Muscle layer of duodenum (tissue), 2 donors: ENCODE measurements around the gene CCDC107.

Experiments
- H3K27ac ChIP-seq: one replicate; pipeline ENCODE4 v1.7.0; 2013; ENCODE audit warnings: mild to moderate bottlenecking, low read length
- H3K27me3 ChIP-seq: one replicate; pipeline ENCODE4 v1.7.0; 2013; ENCODE audit warnings: low read depth, mild to moderate bottlenecking, control low read depth, low read length
- H3K36me3 ChIP-seq, 2 donors: one replicate each; pipeline ENCODE4 v1.7.0; 2013; ENCODE audit warnings: low read length in 2 of 2, control low read depth in 1 of 2, mild to moderate bottlenecking in 1 of 2; ENCODE audit not compliant: insufficient read depth in 2 of 2, control insufficient read depth in 1 of 2
- H3K4me1 ChIP-seq, 2 donors: one replicate each; pipeline ENCODE4 v1.7.0; 2013; ENCODE audit warnings: low read length in 2 of 2, mild to moderate bottlenecking in 2 of 2, control low read depth in 1 of 2, moderate library complexity in 1 of 2; ENCODE audit not compliant: insufficient read depth in 2 of 2, control insufficient read depth in 1 of 2
- H3K4me3 ChIP-seq, 2 donors: one replicate each; pipeline ENCODE4 v1.7.0; 2013; ENCODE audit warnings: low read length in 2 of 2, low read depth in 1 of 2, mild to moderate bottlenecking in 1 of 2
- H3K9me3 ChIP-seq, 2 donors: one replicate each; pipeline ENCODE4 v1.7.0; 2013; ENCODE audit warnings: low read length in 2 of 2, control low read depth in 1 of 2, mild to moderate bottlenecking in 1 of 2; ENCODE audit not compliant: control insufficient read depth in 1 of 2
- donor health status: healthy.

CCDC107 gene

GRCh38 chr9:35697486-35697885 lies 39.4 kb downstream of the CCDC107 start:
- H3K27ac ChIP-seq: peak overlapping the region; percentile 67
- H3K9me3 ChIP-seq: no peaks in the 10 kb centered on the region
- no peak overlapping the region for H3K4me3 ChIP-seq
- H3K27me3 ChIP-seq: no peaks in the 10 kb centered on the region
- peaks cover 59 to 62% of the 10 kb centered on the region in 2 donors for H3K36me3 ChIP-seq
- peaks cover 0 to 4% of the 10 kb centered on the region in 2 donors for H3K4me1 ChIP-seq

- Histone ChIP-seq H3K36me3 (peaks cover 66 to 69% of the 10 kb centered on the region in 2 donors), H3K27ac (no peak overlapping the region), H3K4me1 (peaks cover 0 to 4% of the 10 kb centered on the region in 2 donors), H3K9me3 (no peaks in the 10 kb centered on the region), H3K4me3 (no peak overlapping the region), H3K27me3 (no peaks in the 10 kb centered on the region)
Observed at GRCh38 chr9:35698231-35698630, 40.1 kb downstream of the CCDC107 start.

GRCh38 chr9:35700031-35700430 lies 41.9 kb downstream of the CCDC107 start:
- Histone ChIP-seq H3K4me3 (no peak overlapping the region), H3K4me1 (peaks cover 0 to 4% of the 10 kb centered on the region in 2 donors), H3K27me3 (no peaks in the 10 kb centered on the region), H3K36me3 (peaks cover 83 to 87% of the 10 kb centered on the region in 2 donors), H3K9me3 (no peaks in the 10 kb centered on the region), H3K27ac (no peak overlapping the region)

GRCh38 chr9:35700942-35701341 lies 42.9 kb downstream of the CCDC107 start:
- Histone ChIP-seq H3K36me3 (peaks cover 88 to 97% of the 10 kb centered on the region in 2 donors), H3K27ac (no peak overlapping the region)

GRCh38 chr9:35702696-35703095 lies 44.6 kb downstream of the CCDC107 start:
- Histone ChIP-seq H3K4me3 (no peak overlapping the region), H3K4me1 (no peaks in the 10 kb centered on the region), H3K36me3 (peaks cover 97 to 98% of the 10 kb centered on the region in 2 donors), H3K9me3 (no peaks in the 10 kb centered on the region), H3K27me3 (no peaks in the 10 kb centered on the region), H3K27ac (no peak overlapping the region)

More at GRCh38 chr9:35700942-35701341, 42.9 kb downstream of the CCDC107 start:
- Histone ChIP-seq H3K4me3 (no peak overlapping the region), H3K4me1 (peaks cover 0 to 4% of the 10 kb centered on the region in 2 donors), H3K27me3 (no peaks in the 10 kb centered on the region), H3K9me3 (no peaks in the 10 kb centered on the region)

GRCh38 chr9:35703906-35704672 lies 46.0 kb downstream of the CCDC107 start:
- no peaks in the 10 kb centered on the region for H3K9me3 ChIP-seq
- H3K4me1 ChIP-seq: no peaks in the 10 kb centered on the region
- no peak overlapping the region for H3K4me3 ChIP-seq
- H3K27ac ChIP-seq: no peak overlapping the region
- H3K27me3 ChIP-seq: no peaks in the 10 kb centered on the region
- H3K36me3 ChIP-seq: peaks cover 96 to 98% of the 10 kb centered on the region in 2 donors

- Histone ChIP-seq H3K27me3 (no peaks in the 10 kb centered on the region), H3K27ac (no peak overlapping the region), H3K4me3 (no peak overlapping the region), H3K9me3 (no peaks in the 10 kb centered on the region), H3K4me1 (no peaks in the 10 kb centered on the region), H3K36me3 (peaks cover 87 to 90% of the 10 kb centered on the region in 2 donors)
Observed at GRCh38 chr9:35705372-35705771, 47.3 kb downstream of the CCDC107 start.

GRCh38 chr9:35705836-35706430 lies 47.8 kb downstream of the CCDC107 start:
- Histone ChIP-seq H3K27ac (no peak overlapping the region), H3K27me3 (no peaks in the 10 kb centered on the region), H3K4me1 (no peaks in the 10 kb centered on the region), H3K4me3 (no peak overlapping the region), H3K9me3 (no peaks in the 10 kb centered on the region), H3K36me3 (peaks cover 87 to 91% of the 10 kb centered on the region in 2 donors)

GRCh38 chr9:35706951-35707350 lies 48.9 kb downstream of the CCDC107 start:
- H3K36me3 ChIP-seq: peaks cover 87 to 91% of the 10 kb centered on the region in 2 donors
- H3K27ac ChIP-seq: no peak overlapping the region
- H3K4me1 ChIP-seq: no peaks in the 10 kb centered on the region
- H3K4me3 ChIP-seq: no peak overlapping the region
- no peaks in the 10 kb centered on the region for H3K9me3 ChIP-seq
- H3K27me3 ChIP-seq: no peaks in the 10 kb centered on the region

GRCh38 chr9:35708146-35708545 lies 50.1 kb downstream of the CCDC107 start:
- H3K36me3 ChIP-seq: peaks cover 88 to 92% of the 10 kb centered on the region in 2 donors

GRCh38 chr9:35710818-35711500 lies 52.9 kb downstream of the CCDC107 start:
- no peaks in the 10 kb centered on the region for H3K9me3 ChIP-seq
- peaks cover 85 to 92% of the 10 kb centered on the region in 2 donors for H3K36me3 ChIP-seq
- H3K27ac ChIP-seq: no peak overlapping the region
- no peak overlapping the region for H3K4me3 ChIP-seq
- no peaks in the 10 kb centered on the region for H3K27me3 ChIP-seq
- no peaks in the 10 kb centered on the region for H3K4me1 ChIP-seq

More at GRCh38 chr9:35708146-35708545, 50.1 kb downstream of the CCDC107 start:
- Histone ChIP-seq H3K4me3 (no peak overlapping the region), H3K9me3 (no peaks in the 10 kb centered on the region), H3K27ac (no peak overlapping the region), H3K4me1 (no peaks in the 10 kb centered on the region), H3K27me3 (no peaks in the 10 kb centered on the region)
